B cell (primary cell): ENCODE results near the gene CTNNA3. TPM values are rescaled to one million over a fixed set of nuclear protein-coding genes. Genes with fewer than 3 reads are reported as not detected.

ENCODE experiments used
- ATAC-seq: fragments of 200-7000 bp; cut with Tn5 transposase; one replicate; pipeline ENCODE4 v1.10.0; 2021; ENCODE audit warnings: low read depth, mild to moderate bottlenecking, moderate number of reproducible peaks, moderate library complexity
- CTCF ChIA-PET: fragments of 350-600 bp; sonication (Branson Sonifier 250); formaldehyde crosslinking; loops from one replicate; lab custom pipeline; 2021; ENCODE audit warnings: antibody characterized with exemption, inconsistent platforms; lab: Charles Lee
- POLR2A ChIA-PET: fragments of 350-600 bp; sonication (Branson Sonifier 250); formaldehyde crosslinking; loops from one replicate; lab custom pipeline; 2021; ENCODE audit warnings: antibody characterized with exemption; lab: Charles Lee
- DNase-seq: peaks from one replicate; pipeline ENCODE4 v3.0.0; 2013
- H2AFZ ChIP-seq: 2 replicates; pipeline ENCODE4 v1.6.1; 2012; ENCODE audit warnings: mild to moderate bottlenecking, low read depth, low read length; ENCODE audit not compliant: insufficient read depth, poor library complexity, severe bottlenecking
- H3K27ac ChIP-seq, 2 donors: 1 replicate in 1 of 2; 2 replicates in 1 of 2; pipeline ENCODE4 v1.5.1; 2012 to 2013; ENCODE audit warnings: low read length in 2 of 2, mild to moderate bottlenecking in 2 of 2, moderate library complexity in 1 of 2
- H3K27me3 ChIP-seq, 4 experiments: fragments of 200-600 bp in 1 of 4; sonication (generic) in 1 of 4; replicated peaks in 1 of 4; 1 replicate in 2 of 4; 2 replicates in 2 of 4; pipeline versions ENCODE4 v1.6.1 to v1.7.0; 2013 to 2016; ENCODE audit warnings: low read length in 3 of 4, mild to moderate bottlenecking in 2 of 4, mixed read lengths in 1 of 4, moderate library complexity in 1 of 4; ENCODE audit not compliant: insufficient read depth in 4 of 4, control insufficient read depth in 3 of 4; ENCODE audit errors: control extremely low read depth in 1 of 4
- H3K36me3 ChIP-seq, 2 experiments: replicated peaks in 1 of 2; 1 replicate in 1 of 2; 2 replicates in 1 of 2; pipeline versions ENCODE4 v1.6.1 to v1.7.1; 2013; ENCODE audit warnings: low read length in 1 of 2; ENCODE audit not compliant: insufficient read depth in 2 of 2, control insufficient read depth in 1 of 2; ENCODE audit errors: control extremely low read depth in 1 of 2, extremely low read depth in 1 of 2
- H3K4me1 ChIP-seq, 2 donors: fragments of 200-600 bp in 1 of 2; sonication (generic) in 1 of 2; 1 replicate in 1 of 2; 2 replicates in 1 of 2; pipeline versions ENCODE4 v1.5.1 to v1.6.1; 2013 to 2017; ENCODE audit warnings: low read length in 2 of 2; ENCODE audit not compliant: control insufficient read depth in 2 of 2, insufficient read depth in 2 of 2
- H3K4me2 ChIP-seq: replicated peaks from 2 replicates; pipeline ENCODE3; 2012; ENCODE audit warnings: mild to moderate bottlenecking, low read depth, low read length; ENCODE audit not compliant: poor library complexity, severe bottlenecking
- H3K4me3 ChIP-seq, 5 experiments: fragments of 200-600 bp in 1 of 5; sonication (generic) in 1 of 5; 1 replicate in 3 of 5; 2 replicates in 2 of 5; pipeline versions ENCODE4 v1.5.1 to v1.7.0; 2011 to 2016; ENCODE audit warnings: low read length in 4 of 5, mild to moderate bottlenecking in 4 of 5, low read depth in 2 of 5, control low read depth in 1 of 5, moderate library complexity in 1 of 5; ENCODE audit not compliant: insufficient read depth in 1 of 5; ENCODE audit errors: control extremely low read depth in 1 of 5, extremely low read depth in 1 of 5
- H3K79me2 ChIP-seq: fragments of 200-600 bp; sonication (generic); one replicate; pipeline ENCODE4 v1.6.0; 2016; ENCODE audit warnings: low read length; ENCODE audit not compliant: control insufficient read depth, insufficient read depth
- H3K9ac ChIP-seq: fragments of 200-600 bp; sonication (generic); 2 replicates; pipeline ENCODE4 v1.6.1; 2017; ENCODE audit warnings: mild to moderate bottlenecking, low read length, moderate library complexity
- H3K9me3 ChIP-seq, 3 donors: one replicate each; pipeline versions ENCODE4 v1.6.1 to v1.7.1; 2013; ENCODE audit warnings: low read length in 2 of 3; ENCODE audit not compliant: control insufficient read depth in 2 of 3, insufficient read depth in 1 of 3; ENCODE audit errors: control extremely low read depth in 1 of 3
- H4K20me1 ChIP-seq: 2 replicates; pipeline ENCODE4 v1.6.0; 2012; ENCODE audit warnings: mild to moderate bottlenecking, low read length; ENCODE audit not compliant: insufficient read depth, control insufficient read depth, poor library complexity, severe bottlenecking
- H3K27ac Mint-ChIP-seq: one replicate; pipeline ENCODE4 v1.8.0; 2021; ENCODE audit warnings: mixed read lengths
- H3K27me3 Mint-ChIP-seq: one replicate; pipeline ENCODE4 v1.8.0; 2021; ENCODE audit warnings: mixed read lengths
- H3K4me1 Mint-ChIP-seq: one replicate; pipeline ENCODE4 v1.8.0; 2021; ENCODE audit warnings: mixed read lengths
- H3K4me3 Mint-ChIP-seq: one replicate; pipeline ENCODE4 v1.8.0; 2021; ENCODE audit warnings: mixed read lengths
- H3K9me3 Mint-ChIP-seq: one replicate; pipeline ENCODE4 v1.8.0; 2022; ENCODE audit warnings: mixed read lengths; ENCODE audit not compliant: insufficient read depth
- EZH2 ChIP-seq: IDR thresholded peaks from 2 replicates; pipeline ENCODE4 v1.6.1; 2012; ENCODE audit warnings: borderline replicate concordance, low read depth, mild to moderate bottlenecking, moderate library complexity, low read length; ENCODE audit not compliant: insufficient read depth, poor library complexity, severe bottlenecking
- WGBS: methylation state at CpG from one replicate; pipeline ENCODE4 v1.1.5; 2013; ENCODE audit warnings: missing lambda C conversion rate; ENCODE audit not compliant: insufficient coverage; 5-methylcytosine and 5-hydroxymethylcytosine counted together
- intact Hi-C: fragments of 100-400 bp; cut with micrococcal nuclease; formaldehyde crosslinking; loops from one replicate; pipeline ENCODE4 v1.10.0; 2022
- polyA plus RNA-seq: library from polyadenylated mRNA; depleted of rRNA; stranded (reverse); fragments of >200 nt; gene quantifications from 2 replicates; pipeline ENCODE4 v1.2.3, GENCODE V29; 2012
- total RNA-seq, 2 donors: library from RNA; stranded (reverse); fragments of 120-200 nt in 1 of 2; gene quantifications; 1 replicate in 1 of 2; 2 replicates in 1 of 2; pipeline versions ENCODE4 v1.2.3 to v1.2.4, GENCODE V29; 2013 to 2022
- TF ChIP-seq, protein P1 (sequence below): fragments of 200-600 bp; IDR thresholded peaks from one replicate; pipeline ENCODE4 v1.8.0; 2022; ENCODE audit warnings: antibody characterized with exemption, mild to moderate bottlenecking

CTNNA3 gene
- total and polyA plus RNA-seq, 2 donors (not counting 1 experiment from before 2014, with no cell fraction given) = 0.01 TPM; not detected in 1

DNA sequence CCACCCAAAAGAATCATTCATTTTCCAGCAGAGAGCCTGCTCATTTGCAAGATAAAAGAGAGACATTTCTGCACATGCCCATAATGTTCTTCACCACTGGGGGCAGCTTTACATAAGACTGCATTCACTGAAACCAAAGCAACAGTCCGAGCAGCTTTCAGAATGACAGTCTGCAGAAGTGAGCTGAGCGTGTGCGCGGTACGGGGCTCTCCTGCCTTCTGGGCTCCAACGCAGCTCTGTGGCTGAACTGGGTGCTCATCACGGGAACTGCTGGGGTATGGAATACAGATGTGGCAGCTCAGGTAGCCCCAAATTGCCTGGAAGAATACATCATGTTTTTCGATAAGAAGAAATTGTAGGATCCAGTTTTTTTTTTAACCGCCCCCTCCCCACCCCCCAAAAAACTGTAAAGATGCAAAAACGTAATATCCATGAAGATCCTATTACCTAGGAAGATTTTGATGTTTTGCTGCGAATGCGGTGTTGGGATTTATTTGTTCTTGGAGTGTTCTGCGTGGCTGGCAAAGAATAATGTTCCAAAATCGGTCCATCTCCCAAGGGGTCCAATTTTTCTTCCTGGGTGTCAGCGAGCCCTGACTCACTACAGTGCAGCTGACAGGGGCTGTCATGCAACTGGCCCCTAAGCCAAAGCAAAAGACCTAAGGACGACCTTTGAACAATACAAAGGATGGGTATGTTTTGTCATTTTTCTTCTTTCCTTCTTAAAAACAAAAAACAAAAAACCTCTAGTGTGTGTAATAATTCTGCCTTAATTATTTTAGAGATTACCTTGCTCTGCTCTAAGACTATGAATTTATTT, 769.9 kb downstream of the CTNNA3 start, which contains the start of gene LRRTM3:
Gene LRRTM3 (plus strand): TSS at position 141 of the 820 bp plus-strand sequence.
- POLR2A ChIA-PET = no interaction called here
- Mint-ChIP-seq H3K4me3 (no peak within 1 kb of the TSS), H3K9me3 (no peaks in the 10 kb centered on the region), H3K4me1 (peaks cover 3% of the 10 kb centered on the region), H3K27me3 (peaks cover 31% of the 10 kb centered on the region), H3K27ac (no peak within 1 kb of the TSS)
- Histone ChIP-seq H3K4me3 (no peak within 1 kb of the TSS), H3K27me3 (peaks cover 0 to 23% (median 14%) of the 10 kb centered on the region in 4 experiments), H3K9me3 (peaks cover 0 to 3% (median 0%) of the 10 kb centered on the region in 3 donors), H3K79me2 (no peaks in the 10 kb centered on the region), H2AFZ (peak within 1 kb of the TSS; percentile 4), H3K4me2 (no peak within 1 kb of the TSS), H3K36me3 (no peaks in the 10 kb centered on the region), H3K9ac (no peak within 1 kb of the TSS), H4K20me1 (no peaks in the 10 kb centered on the region), H3K4me1 (peaks cover 0 to 5% of the 10 kb centered on the region in 2 donors), H3K27ac (no peak within 1 kb of the TSS)
- 1% methylated on average over 11 of the region's 16 CpGs for WGBS
- DNase-seq = peak; percentile 16
- CTCF ChIA-PET = interaction anchor here (1.0 to 1.3 kb wide), 3 partner anchors 8 to 130 kb away, joined by 3 to 4 read pairs (median 3); no protein-coding TSS in a partner anchor
- peak; percentile 56 for ATAC-seq
- TF ChIP-seq, protein P1, sequence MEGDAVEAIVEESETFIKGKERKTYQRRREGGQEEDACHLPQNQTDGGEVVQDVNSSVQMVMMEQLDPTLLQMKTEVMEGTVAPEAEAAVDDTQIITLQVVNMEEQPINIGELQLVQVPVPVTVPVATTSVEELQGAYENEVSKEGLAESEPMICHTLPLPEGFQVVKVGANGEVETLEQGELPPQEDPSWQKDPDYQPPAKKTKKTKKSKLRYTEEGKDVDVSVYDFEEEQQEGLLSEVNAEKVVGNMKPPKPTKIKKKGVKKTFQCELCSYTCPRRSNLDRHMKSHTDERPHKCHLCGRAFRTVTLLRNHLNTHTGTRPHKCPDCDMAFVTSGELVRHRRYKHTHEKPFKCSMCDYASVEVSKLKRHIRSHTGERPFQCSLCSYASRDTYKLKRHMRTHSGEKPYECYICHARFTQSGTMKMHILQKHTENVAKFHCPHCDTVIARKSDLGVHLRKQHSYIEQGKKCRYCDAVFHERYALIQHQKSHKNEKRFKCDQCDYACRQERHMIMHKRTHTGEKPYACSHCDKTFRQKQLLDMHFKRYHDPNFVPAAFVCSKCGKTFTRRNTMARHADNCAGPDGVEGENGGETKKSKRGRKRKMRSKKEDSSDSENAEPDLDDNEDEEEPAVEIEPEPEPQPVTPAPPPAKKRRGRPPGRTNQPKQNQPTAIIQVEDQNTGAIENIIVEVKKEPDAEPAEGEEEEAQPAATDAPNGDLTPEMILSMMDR = peak; percentile 13
- TF ChIP-seq EZH2 = no peak
- intact Hi-C loops = no loop called here

DNA sequence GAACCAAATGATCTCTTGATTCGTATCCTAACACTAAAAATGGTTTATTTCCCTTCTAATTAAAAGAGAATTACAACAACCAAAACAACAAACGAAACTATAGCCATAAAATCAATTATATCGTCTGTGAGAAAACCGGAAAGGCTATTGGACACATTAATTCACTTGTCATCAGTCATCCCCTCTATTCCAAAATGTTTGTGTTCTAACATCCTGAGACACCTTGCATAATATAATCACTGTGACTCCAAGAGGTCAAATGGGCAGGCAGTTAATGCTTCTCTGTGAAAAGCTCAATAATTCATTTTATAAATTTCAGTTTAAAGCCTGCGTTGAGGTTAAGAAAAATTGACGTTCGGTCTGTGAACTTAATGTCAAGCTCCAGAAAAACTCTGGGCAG, 770.6 kb downstream of the CTNNA3 start:
- H3K4me3 Mint-ChIP-seq = no peak overlapping the region
- ATAC-seq = no peak
- intact Hi-C loops = no loop called here

More for the DNA sequence above, 770.6 kb downstream of the CTNNA3 start:
- POLR2A ChIA-PET = no interaction called here
- H3K4me1 Mint-ChIP-seq = peaks cover 3% of the 10 kb centered on the region
- Histone ChIP-seq H3K9me3 (peaks cover 0 to 3% (median 0%) of the 10 kb centered on the region in 3 donors), H3K27me3 (peaks cover 0 to 23% (median 12%) of the 10 kb centered on the region in 4 experiments), H3K4me2 (no peak overlapping the region), H3K27ac (no peak overlapping the region), H4K20me1 (no peaks in the 10 kb centered on the region), H3K79me2 (no peaks in the 10 kb centered on the region), H3K9ac (no peak overlapping the region), H2AFZ (no peak overlapping the region), H3K36me3 (no peaks in the 10 kb centered on the region), H3K4me1 (peaks cover 0 to 5% of the 10 kb centered on the region in 2 donors), H3K4me3 (no peak overlapping the region)
- H3K9me3 Mint-ChIP-seq = no peaks in the 10 kb centered on the region
- TF ChIP-seq, protein P1 = no peak
- no peak for TF ChIP-seq EZH2
- H3K27me3 Mint-ChIP-seq = peaks cover 31% of the 10 kb centered on the region
- DNase-seq = no peak
- CTCF ChIA-PET = interaction anchor here (1.0 to 1.2 kb wide), 2 partner anchors 9 to 131 kb away, joined by 3 read pairs; no protein-coding TSS in a partner anchor
- 44% methylated on average over 3 of the region's 7 CpGs for WGBS
- H3K27ac Mint-ChIP-seq = no peak overlapping the region
